OCI-M2 (cell line): ENCODE results near the gene FRMD4B.

Source experiments
- DNase-seq: peaks from one replicate; lab custom pipeline; 2025; ENCODE audit not compliant: unreplicated experiment; lab: John Stamatoyannopoulos, UW

FRMD4B gene

GRCh38 chr3:69367586-69367985 lies 18.3 kb downstream of the FRMD4B start:
- no peak for DNase-seq

DNA sequence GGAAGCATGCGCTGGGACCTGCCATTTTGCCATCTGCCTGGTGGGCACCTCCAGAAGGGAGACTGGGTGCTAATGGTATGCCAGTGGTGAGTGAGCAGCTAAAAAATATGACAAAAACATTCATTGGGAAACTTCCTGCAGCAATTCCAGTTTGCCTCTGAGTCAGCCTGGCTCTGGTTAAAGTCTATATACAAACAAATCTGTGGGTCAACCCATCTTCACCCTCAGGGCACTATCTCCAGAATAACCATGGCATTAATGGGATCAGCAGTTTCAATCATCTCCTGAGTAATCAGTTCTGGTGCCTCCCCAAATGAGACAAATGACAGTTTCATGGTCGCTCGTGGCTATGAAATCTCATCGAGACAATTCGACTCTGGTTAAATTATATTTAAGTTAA lies 21.5 kb downstream of the FRMD4B start:
- no peak for DNase-seq

DNA sequence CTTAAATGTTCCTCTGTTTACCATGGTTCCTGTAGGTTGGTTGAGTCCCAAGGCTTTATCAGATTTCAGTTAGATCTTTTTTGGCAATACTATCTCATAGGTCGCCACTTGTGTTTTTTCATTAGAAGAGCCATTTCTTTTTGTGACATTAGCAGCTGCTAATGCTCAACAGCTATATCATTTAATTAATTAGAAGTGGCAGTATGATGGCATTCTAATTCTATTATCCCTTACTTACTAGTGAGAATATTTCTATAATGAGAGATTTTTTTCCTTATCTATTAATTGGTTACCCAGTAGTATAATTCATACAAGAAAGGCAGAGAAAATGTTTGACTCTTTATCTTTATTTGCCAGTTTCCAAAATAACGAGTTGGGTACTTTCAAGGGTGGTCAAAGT lies 25.2 kb downstream of the FRMD4B start:
- no peak for DNase-seq

GRCh38 chr3:69359916-69360315 lies 26.0 kb downstream of the FRMD4B start:
- DNase-seq = no peak

DNA sequence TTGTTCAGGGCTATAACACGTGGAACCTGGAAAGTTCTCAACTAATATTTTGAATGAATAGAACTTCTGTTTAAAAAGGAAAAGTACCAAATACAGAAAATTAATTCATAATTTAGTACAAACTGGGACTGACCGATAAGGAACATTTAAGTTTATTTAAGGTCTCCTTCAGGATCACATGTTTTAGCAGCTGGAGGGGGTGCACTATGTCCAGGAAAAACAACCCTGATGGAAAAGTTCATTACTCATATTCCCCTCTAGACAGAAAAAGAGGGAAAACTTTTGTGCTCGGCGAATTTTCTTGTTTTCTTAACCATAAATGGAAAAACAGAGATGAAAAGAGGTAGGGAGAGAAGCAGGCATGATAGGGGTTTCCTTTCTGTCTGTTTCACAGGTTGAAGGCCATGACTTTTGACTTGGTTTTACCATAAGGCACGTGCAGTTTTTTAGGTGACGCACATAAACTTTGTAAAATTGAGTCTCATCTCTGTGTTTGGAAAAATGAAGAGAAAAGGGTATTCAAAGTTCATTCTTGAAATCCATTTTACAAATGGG lies 26.5 kb downstream of the FRMD4B start:
- no peak for DNase-seq

DNA sequence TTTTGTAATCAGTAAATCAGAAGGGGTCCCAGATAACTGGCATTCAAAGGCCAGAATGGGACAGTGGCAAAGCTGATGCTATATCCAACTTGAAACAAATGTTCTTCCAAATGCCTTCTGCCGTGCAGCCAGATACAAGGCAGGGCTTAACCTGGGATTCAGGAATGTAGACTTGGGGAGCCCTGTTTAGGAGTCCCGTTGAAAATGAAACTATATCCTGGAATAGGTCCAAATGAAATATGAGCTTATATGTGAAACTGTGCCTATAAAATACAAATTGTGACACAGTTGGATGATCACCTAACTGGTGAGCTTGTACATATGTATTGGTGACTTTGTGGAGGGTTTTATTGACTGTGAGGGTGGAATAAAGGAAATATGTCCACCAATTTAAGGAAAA lies 28.7 kb downstream of the FRMD4B start:
- DNase-seq = no peak

DNA sequence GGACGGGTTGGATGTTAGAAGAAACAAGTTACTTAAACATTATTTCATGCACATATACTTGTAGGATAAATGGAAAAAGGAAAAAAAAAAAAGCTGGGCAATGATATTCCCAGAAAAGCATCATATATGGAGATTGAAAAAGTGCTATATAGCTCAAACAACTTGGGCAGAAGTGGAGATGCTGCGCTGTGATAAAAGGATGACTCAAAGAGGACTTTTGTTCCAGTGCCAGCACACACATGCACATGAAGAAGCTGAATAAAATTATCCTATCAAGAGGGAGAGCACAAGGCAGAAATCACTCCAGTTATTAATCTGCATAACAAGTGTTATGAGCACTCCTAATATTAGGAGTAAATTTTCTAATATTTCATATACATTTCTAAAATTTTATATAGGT lies 30.9 kb downstream of the FRMD4B start:
- no peak for DNase-seq

- no peak for DNase-seq
Measured at GRCh38 chr3:69353503-69353902, 32.4 kb downstream of the FRMD4B start.

GRCh38 chr3:69353088-69353478 lies 32.8 kb downstream of the FRMD4B start:
- DNase-seq = no peak

DNA sequence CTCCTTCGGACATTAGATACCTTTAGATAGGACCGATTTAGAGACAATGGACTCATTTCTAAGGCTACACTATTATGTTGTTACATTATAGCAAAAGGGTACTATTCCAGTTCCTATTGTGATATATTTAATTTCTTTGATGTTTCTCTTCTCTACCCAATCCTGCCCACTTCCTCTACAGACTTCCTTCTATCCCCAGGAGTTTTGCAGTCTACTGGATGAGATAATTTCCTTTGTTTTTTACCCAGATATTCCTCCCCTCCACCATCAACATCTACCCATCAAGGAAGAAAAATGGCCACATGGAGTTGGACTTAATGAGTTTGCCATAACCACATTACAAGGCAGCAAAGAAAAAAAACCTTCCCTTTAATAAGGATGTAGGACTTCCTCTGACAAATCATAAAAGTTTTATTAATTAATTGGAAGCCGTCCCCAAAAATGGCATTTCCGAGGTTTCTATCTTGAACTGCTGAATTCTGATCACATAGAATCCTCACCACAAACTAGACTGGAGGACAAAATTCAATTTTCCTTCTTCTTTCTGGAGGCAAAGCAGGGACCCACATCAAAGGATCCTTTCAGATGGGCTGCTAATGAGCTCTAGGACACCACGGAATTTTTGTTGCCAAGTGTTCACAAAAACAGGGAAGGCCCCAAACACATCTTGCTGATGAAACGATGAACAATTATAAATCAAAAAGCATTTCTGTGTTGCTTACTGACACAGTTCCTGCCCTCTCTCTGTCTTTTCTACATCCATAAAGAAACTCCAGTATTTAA lies 33.4 kb downstream of the FRMD4B start:
- DNase-seq = no peak

GRCh38 chr3:69343875-69344274 lies 42.0 kb downstream of the FRMD4B start:
- DNase-seq = no peak

- DNase-seq = no peak
Measured at GRCh38 chr3:69342074-69342473, 43.8 kb downstream of the FRMD4B start.

- DNase-seq = no peak
Measured at GRCh38 chr3:69339760-69340159, 46.1 kb downstream of the FRMD4B start.

GRCh38 chr3:69338911-69339310 lies 47.0 kb downstream of the FRMD4B start:
- DNase-seq = no peak

- no peak for DNase-seq
Measured at GRCh38 chr3:69332934-69333333, 53.0 kb downstream of the FRMD4B start.

- DNase-seq = no peak
Measured at GRCh38 chr3:69330891-69331400, 54.9 kb downstream of the FRMD4B start.

DNA sequence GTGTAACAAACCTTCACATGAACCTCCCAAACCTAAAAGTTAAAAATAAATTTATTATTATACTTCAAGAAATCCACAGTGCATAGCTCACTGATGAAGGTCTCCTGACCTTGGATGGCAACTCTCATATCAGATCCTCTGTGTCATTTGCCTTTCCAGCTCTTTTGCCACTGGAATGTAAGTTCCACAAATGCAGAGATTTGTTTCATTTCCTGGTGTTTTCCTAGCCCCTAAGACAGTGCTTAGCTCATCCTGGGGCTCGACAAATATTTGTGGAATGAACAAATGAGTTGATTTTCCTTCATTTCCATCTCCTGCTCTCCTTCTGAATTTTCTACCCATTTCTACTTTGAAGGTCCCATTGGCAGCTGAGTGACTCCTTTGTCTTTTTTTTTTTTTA lies 56.0 kb downstream of the FRMD4B start:
- DNase-seq = no peak

- no peak for DNase-seq
Measured at GRCh38 chr3:69328963-69329302, 57.0 kb downstream of the FRMD4B start.

- no peak for DNase-seq
Measured at GRCh38 chr3:69328103-69328962, 57.6 kb downstream of the FRMD4B start.

GRCh38 chr3:69326855-69327300 lies 59.0 kb downstream of the FRMD4B start:
- DNase-seq = no peak

DNA sequence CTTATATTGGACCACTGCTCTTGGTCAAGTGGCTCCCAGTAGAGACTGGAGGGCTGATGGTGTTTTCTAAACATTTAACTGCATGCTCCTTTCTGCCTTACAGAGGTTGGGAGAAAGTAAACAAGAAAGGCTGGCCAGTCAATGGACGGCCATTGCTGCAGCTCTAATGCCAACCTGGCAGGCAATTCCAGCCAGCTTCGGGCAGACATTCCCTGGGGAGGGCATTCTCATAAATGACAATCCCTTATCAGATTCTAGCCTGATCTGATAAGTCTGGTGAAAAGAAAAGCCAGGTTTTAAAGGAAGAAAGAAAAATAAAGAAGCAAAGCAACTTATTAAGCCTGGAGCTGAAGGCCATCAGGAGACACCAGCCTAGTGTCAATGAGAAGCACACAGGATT lies 60.7 kb downstream of the FRMD4B start:
- no peak for DNase-seq
